SK-N-SH treated with all-trans-retinoic acid at 6 μM for 48 hours (cell line): ENCODE results near the gene ARMC7.

Experiments used
- ATAC-seq: fragments of 200-7000 bp; cut with Tn5 transposase; 3 replicates; pipeline ENCODE4 v1.9.1; 2020; ENCODE audit warnings: mild to moderate bottlenecking, moderate library complexity
- ARNTL ChIP-seq: fragments of 450-650 bp; formaldehyde crosslinking; IDR thresholded peaks from 2 replicates; pipeline ENCODE4 v1.5.0; 2020; ENCODE audit warnings: low read depth, mild to moderate bottlenecking, moderate library complexity, borderline replicate concordance
- CSDC2 ChIP-seq: fragments of 250-450 bp; sonication (Bioruptor Pico); IDR thresholded peaks from 2 replicates; pipeline ENCODE4 v1.5.0; 2020; ENCODE audit warnings: mild to moderate bottlenecking, moderate library complexity
- CSRNP3 ChIP-seq: fragments of 250-450 bp; sonication (Bioruptor Pico); IDR thresholded peaks from 2 replicates; pipeline ENCODE4 v1.5.1; 2021; ENCODE audit warnings: mild to moderate bottlenecking, moderate library complexity
- ESRRG ChIP-seq: fragments of 250-450 bp; sonication (Bioruptor Pico); IDR thresholded peaks from 2 replicates; pipeline ENCODE4 v1.6.1; 2021; ENCODE audit warnings: mild to moderate bottlenecking
- GLIS3 ChIP-seq: fragments of 250-450 bp; sonication (Bioruptor Pico); IDR thresholded peaks from 2 replicates; pipeline ENCODE4 v1.5.0; 2020; ENCODE audit warnings: mild to moderate bottlenecking, moderate library complexity
- ISL1 ChIP-seq: fragments of 250-450 bp; sonication (Bioruptor Pico); IDR thresholded peaks from 2 replicates; pipeline ENCODE4 v2.1.2; 2022; ENCODE audit warnings: mild to moderate bottlenecking, moderate library complexity
- OSR1 ChIP-seq: fragments of 250-450 bp; sonication (Bioruptor Pico); IDR thresholded peaks from 2 replicates; pipeline ENCODE4 v1.8.0; 2022; ENCODE audit warnings: moderate library complexity, mild to moderate bottlenecking, inconsistent platforms
- POU6F1 ChIP-seq: fragments of 250-450 bp; sonication (Bioruptor Pico); IDR thresholded peaks from 2 replicates; pipeline ENCODE4 v1.8.0; 2021; ENCODE audit warnings: low read depth, mild to moderate bottlenecking, moderate library complexity, borderline replicate concordance
- PPARA ChIP-seq: fragments of 250-450 bp; sonication (Bioruptor Pico); IDR thresholded peaks from 2 replicates; pipeline ENCODE4 v1.5.0; 2020; ENCODE audit warnings: mild to moderate bottlenecking, borderline replicate concordance
- RARB ChIP-seq: fragments of 250-450 bp; sonication (Bioruptor Pico); IDR thresholded peaks from 2 replicates; pipeline ENCODE4 v1.8.0; 2021; ENCODE audit warnings: mild to moderate bottlenecking, moderate library complexity
- SNAI2 ChIP-seq: fragments of 250-450 bp; sonication (Bioruptor Pico); IDR thresholded peaks from 2 replicates; pipeline ENCODE4 v1.5.0; 2020; ENCODE audit warnings: mild to moderate bottlenecking, moderate library complexity
- TCF4 ChIP-seq: fragments of 250-450 bp; sonication (Bioruptor Pico); IDR thresholded peaks from 2 replicates; pipeline ENCODE4 v1.8.0; 2021; ENCODE audit warnings: mild to moderate bottlenecking, moderate library complexity, borderline replicate concordance
- TOX ChIP-seq: fragments of 250-450 bp; sonication (Bioruptor Pico); IDR thresholded peaks from 2 replicates; pipeline ENCODE4 v1.8.0; 2021; ENCODE audit warnings: mild to moderate bottlenecking, moderate library complexity, borderline replicate concordance
- ZC3H10 ChIP-seq: fragments of 250-450 bp; sonication (Bioruptor Pico); IDR thresholded peaks from 2 replicates; pipeline ENCODE4 v1.5.1; 2021; ENCODE audit warnings: mild to moderate bottlenecking, moderate library complexity
- ZFP30 ChIP-seq: fragments of 450-650 bp; formaldehyde crosslinking; IDR thresholded peaks from 2 replicates; pipeline ENCODE4 v1.5.0; 2022; ENCODE audit warnings: mild to moderate bottlenecking, moderate library complexity
- ZNF565 ChIP-seq: fragments of 450-650 bp; formaldehyde crosslinking; conservative IDR thresholded peaks from 2 replicates; pipeline ENCODE4 v1.5.0; 2020; ENCODE audit warnings: low read depth, mild to moderate bottlenecking, moderate library complexity
- ZNF8 ChIP-seq: fragments of 450-650 bp; formaldehyde crosslinking; IDR thresholded peaks from 2 replicates; pipeline ENCODE4 v1.5.0; 2020; ENCODE audit warnings: mild to moderate bottlenecking, moderate library complexity
- TF ChIP-seq, protein P1 (sequence below): fragments of 250-450 bp; sonication (Bioruptor Pico); IDR thresholded peaks from 2 replicates; pipeline ENCODE4 v1.5.1; 2020; ENCODE audit warnings: low read depth, mild to moderate bottlenecking, moderate library complexity
- TF ChIP-seq, protein P2 (sequence below): fragments of 250-450 bp; sonication (Bioruptor Pico); IDR thresholded peaks from 2 replicates; pipeline ENCODE4 v1.5.0; 2020; ENCODE audit warnings: mild to moderate bottlenecking, moderate library complexity
- TF ChIP-seq, protein P3 (sequence below): fragments of 250-450 bp; sonication (Bioruptor Pico); IDR thresholded peaks from 2 replicates; pipeline ENCODE4 v1.8.0; 2020; ENCODE audit warnings: mild to moderate bottlenecking, moderate library complexity, borderline replicate concordance

Gene ARMC7

DNA sequence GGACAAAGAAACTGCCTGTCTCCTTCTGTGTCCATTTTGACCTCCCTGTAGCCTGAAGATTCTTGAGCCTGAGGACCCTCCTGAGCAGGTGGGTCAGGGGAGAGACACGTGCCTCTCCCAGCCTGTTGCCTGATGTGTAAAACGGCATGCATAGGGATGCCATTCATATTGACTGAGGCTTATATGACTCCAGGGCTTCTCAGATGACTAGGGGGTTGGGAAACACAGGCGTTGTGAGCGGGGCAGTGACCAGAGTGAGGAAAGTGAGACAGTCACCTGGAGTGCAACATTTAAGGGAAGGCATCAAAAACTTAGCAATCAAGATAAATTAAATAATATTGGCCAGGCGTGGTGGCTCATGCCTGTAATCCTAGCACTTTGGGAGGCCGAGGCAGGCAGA, 27.1 kb upstream of the ARMC7 start:
- TF ChIP-seq, protein P1, sequence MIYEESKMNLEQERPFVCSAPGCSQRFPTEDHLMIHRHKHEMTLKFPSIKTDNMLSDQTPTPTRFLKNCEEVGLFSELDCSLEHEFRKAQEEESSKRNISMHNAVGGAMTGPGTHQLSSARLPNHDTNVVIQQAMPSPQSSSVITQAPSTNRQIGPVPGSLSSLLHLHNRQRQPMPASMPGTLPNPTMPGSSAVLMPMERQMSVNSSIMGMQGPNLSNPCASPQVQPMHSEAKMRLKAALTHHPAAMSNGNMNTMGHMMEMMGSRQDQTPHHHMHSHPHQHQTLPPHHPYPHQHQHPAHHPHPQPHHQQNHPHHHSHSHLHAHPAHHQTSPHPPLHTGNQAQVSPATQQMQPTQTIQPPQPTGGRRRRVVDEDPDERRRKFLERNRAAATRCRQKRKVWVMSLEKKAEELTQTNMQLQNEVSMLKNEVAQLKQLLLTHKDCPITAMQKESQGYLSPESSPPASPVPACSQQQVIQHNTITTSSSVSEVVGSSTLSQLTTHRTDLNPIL = no peak
- ATAC-seq = no peak

DNA sequence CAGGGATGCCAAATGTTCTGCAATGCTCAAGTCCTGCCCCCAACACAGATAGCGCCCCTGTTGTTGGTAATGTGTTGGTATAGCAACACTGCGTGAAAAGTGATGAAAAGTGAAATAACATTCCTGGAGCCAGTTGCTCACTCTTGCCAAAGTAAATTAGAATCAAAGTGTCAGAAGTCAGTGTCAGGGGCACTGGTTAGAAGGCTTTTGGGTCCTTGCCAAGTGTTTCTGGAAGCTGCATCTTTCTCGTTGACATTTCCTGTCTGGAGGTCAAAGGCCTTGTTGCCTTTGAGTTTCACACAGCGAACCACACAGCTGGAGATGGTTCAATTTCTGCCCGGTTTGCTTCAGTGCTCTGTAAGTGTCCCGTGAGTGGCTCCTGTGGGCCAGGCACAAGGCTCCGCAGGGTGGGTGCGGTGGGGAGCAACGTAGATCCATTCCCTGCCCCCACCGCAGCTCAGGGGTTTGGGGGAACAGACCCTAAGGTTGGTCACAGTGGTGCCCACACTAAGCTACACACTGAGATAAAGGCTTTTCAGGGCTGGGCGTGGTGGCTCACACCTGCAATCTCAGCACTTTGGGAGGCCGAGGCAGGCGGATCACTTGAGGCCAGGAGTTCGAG, 25.6 kb upstream of the ARMC7 start:
- TF ChIP-seq ZFP30 (CRISPR knock-in tag) = no peak
- ATAC-seq = no peak; the same call in 2 of the 3 replicates

DNA sequence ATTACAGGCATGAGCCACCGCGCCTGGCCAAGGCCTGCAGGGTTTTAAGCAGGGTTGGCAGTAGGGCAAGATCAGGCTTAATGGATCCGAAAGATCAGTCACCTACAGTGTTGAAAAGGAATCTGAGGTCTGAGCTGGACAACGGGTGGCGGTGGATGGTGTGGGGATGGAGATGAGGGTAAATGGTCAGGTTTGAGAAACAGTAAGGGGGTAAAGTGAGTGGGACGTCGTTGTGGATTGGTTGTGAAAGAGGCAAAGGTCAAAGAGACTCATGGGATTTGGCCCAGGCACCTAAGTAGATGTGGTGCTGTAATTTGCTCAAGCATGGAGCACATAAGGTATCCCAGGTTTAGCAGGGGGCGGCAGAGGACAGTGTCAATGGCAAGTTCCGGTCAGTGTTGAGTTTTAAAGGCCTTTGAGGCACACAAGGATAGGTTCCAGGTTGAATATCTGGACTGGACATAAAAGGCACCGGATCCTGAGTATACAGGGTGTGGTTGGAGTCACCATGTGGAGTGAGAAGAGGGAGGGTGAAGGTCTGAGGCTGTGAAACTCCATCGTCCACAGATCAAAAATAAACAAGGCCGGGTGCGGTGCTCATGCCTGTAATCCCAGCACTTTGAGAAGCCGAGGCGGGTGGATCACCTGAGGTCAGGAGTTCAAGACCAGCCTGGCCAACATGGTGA, 23.1 kb upstream of the ARMC7 start:
- TF ChIP-seq, protein P2, sequence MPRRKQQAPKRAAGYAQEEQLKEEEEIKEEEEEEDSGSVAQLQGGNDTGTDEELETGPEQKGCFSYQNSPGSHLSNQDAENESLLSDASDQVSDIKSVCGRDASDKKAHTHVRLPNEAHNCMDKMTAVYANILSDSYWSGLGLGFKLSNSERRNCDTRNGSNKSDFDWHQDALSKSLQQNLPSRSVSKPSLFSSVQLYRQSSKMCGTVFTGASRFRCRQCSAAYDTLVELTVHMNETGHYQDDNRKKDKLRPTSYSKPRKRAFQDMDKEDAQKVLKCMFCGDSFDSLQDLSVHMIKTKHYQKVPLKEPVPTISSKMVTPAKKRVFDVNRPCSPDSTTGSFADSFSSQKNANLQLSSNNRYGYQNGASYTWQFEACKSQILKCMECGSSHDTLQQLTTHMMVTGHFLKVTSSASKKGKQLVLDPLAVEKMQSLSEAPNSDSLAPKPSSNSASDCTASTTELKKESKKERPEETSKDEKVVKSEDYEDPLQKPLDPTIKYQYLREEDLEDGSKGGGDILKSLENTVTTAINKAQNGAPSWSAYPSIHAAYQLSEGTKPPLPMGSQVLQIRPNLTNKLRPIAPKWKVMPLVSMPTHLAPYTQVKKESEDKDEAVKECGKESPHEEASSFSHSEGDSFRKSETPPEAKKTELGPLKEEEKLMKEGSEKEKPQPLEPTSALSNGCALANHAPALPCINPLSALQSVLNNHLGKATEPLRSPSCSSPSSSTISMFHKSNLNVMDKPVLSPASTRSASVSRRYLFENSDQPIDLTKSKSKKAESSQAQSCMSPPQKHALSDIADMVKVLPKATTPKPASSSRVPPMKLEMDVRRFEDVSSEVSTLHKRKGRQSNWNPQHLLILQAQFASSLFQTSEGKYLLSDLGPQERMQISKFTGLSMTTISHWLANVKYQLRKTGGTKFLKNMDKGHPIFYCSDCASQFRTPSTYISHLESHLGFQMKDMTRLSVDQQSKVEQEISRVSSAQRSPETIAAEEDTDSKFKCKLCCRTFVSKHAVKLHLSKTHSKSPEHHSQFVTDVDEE (CRISPR knock-in tag) = no peak
- TF ChIP-seq ZNF8 (no peak), ZC3H10 (CRISPR knock-in tag) (no peak), CSDC2 (CRISPR knock-in tag) (no peak), ISL1 (CRISPR knock-in tag) (no peak)
- ATAC-seq = no peak

DNA sequence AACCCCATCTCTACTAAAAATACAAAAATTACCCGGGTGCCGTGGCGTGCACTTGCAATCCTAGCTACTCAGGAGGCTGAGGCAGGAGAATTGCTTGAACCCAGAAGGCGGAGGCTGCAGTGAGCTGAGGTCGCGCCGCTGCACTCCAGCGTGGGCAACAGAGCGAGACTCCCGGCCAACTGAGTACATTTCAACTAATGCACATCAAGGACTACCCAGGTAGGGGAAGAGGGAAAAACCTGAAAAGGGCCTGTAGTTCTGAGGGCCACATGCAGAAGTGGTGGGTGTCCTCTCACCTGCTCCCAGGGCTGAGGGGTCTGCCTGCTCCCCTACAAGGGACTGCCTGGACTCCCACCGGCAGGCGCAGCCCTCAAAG, 22.6 kb upstream of the ARMC7 start:
- TF ChIP-seq, protein P1 = no peak
- TF ChIP-seq PPARA (no peak), OSR1 (CRISPR knock-in tag) (no peak), ESRRG (CRISPR knock-in tag) (no peak), CSRNP3 (CRISPR knock-in tag) (no peak), TCF4 (CRISPR knock-in tag) (no peak), CSDC2 (CRISPR knock-in tag) (no peak), ZNF565 (CRISPR knock-in tag) (no peak), GLIS3 (CRISPR knock-in tag) (no peak), ISL1 (CRISPR knock-in tag) (no peak), POU6F1 (CRISPR knock-in tag) (no peak)
- ATAC-seq = no peak

DNA sequence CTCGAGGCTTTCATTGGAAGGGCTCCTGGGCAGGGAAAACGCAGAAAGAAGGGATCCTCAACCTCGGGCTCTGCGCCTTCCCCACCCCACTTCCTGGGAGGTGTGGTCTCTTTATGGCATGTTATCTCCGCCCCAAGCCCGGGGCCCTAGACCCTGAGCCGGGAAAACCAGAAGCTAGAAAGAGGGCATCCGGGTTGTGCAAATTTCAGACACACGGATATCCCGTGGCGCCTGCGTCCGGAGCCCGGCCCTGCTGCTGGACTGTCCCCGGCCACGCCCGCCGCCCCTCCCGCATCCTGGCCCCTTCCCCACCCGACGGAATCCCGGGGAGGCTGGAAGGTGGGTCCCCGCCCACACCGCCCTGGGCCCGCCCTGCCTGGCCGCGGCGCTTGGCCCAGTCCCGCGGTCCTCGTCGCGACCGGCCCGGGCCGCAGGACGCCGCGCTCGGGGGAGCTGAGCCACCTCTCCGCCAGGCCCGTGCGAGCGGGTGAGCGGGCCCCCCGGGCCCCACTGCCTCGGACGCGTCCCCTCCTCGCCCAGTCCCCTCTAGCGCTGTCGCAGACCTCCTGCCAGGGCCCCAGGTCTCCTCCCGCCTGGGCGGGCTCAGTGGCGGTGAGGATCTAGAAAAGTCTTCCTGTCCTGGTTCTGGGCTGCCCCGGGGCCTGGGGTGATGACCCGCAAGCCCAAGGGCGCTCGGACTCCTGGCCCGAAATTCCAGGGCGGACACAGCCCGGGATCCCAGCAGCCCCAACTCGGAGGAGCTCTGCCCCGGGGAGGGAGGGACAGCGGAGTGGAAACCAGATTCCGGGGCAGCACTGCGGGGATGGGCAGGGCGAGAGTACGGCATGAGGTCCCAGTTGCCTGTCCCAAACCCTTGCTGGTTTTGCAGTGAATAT, 22.0 kb upstream of the ARMC7 start, which contains the start of gene SLC16A5:
Gene SLC16A5, plus strand, starts transcription at position 397 of the 896 bp plus-strand sequence. CDS start 5,683 bp downstream, outside the sequence.
- ATAC-seq = no peak
- TF ChIP-seq ZNF8 = no peak
- no peak for TF ChIP-seq CSRNP3 (CRISPR knock-in tag)
- no peak for TF ChIP-seq RARB (CRISPR knock-in tag)
- no peak for TF ChIP-seq TOX
- no peak for TF ChIP-seq TCF4 (CRISPR knock-in tag)
- TF ChIP-seq PPARA = no peak
- no peak for TF ChIP-seq ISL1 (CRISPR knock-in tag)
- no peak for TF ChIP-seq ARNTL (CRISPR knock-in tag)
- TF ChIP-seq, protein P3, sequence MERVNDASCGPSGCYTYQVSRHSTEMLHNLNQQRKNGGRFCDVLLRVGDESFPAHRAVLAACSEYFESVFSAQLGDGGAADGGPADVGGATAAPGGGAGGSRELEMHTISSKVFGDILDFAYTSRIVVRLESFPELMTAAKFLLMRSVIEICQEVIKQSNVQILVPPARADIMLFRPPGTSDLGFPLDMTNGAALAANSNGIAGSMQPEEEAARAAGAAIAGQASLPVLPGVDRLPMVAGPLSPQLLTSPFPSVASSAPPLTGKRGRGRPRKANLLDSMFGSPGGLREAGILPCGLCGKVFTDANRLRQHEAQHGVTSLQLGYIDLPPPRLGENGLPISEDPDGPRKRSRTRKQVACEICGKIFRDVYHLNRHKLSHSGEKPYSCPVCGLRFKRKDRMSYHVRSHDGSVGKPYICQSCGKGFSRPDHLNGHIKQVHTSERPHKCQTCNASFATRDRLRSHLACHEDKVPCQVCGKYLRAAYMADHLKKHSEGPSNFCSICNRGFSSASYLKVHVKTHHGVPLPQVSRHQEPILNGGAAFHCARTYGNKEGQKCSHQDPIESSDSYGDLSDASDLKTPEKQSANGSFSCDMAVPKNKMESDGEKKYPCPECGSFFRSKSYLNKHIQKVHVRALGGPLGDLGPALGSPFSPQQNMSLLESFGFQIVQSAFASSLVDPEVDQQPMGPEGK (CRISPR knock-in tag) = no peak
- no peak for TF ChIP-seq SNAI2 (CRISPR knock-in tag)
